NCI-H1092 treated with DMSO at 0.1 percent for 48 hours (cell line): ENCODE data around the gene CDK6.
"Not testable (repeated sequence)": the region's sequence is repeated elsewhere in the genome, so short reads cannot be mapped to it uniquely, and the experiment has no call there.

Source experiments
- DNase-seq: peaks from one replicate; lab custom pipeline; 2025; lab: John Stamatoyannopoulos, UW

CDK6 gene

DNA sequence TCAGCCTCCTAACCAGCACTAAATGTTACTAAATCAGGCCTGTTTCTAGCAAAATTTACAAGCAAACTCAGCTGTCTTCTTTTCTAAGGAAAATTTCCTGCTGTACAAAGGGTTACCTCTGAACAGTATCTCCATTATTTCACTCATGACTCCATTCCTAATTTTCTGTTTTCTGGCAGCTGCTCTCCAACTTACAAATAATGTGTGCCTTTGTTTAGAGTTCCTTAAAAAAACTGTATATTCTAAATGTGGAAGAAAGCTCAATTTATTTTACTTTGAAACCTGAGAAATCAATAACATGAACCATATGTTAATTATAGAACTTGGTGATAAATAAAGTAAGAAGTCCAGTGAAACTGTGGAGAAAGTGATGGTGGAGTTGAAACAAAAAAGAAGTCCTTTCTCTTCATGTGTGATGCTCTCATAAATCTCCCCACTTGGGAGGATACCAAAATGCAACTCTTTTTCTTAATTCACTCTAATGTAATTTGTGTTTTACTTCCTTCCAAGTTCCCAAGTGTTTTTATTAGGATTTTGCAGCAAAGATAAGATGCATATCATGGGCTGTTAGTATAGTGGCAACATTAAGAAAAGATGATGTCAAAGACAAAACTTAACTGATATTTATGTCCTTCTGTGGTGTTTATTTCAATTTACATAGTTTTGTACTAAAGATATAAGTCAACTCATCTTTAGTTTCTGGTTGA is 74.8 kb downstream of the CDK6 start:
- no peak for DNase-seq

DNA sequence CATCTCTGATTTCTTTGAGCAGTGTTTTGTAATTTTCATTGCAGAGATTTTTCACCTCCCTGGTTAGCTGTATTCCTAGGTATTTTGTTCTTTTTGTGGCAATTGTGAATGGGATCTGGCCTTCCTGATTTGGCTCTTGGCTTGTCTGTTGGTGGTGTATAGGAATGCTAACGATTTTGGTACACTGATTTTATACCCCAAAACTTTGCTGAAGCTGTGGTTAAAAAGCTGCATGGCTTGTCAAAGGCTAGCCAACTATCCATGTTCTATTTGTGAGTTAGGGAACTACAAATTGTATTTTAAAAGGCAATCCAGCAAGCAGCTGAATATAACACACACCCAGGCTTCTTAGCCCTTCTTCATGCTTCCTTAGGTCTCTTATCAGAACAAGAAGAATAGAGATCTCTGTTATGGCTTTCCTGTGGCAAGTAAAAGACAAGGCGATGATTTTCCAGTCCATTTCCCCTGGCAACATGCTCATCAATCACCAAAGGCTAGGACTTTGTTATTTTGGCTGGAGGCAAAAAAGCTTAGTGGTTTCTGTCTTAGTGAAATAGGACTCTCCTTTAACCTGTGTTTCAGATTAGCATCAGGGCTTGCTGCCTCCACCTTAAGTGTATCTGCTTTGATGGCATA is 77.5 kb downstream of the CDK6 start:
- DNase-seq = no peak

DNA sequence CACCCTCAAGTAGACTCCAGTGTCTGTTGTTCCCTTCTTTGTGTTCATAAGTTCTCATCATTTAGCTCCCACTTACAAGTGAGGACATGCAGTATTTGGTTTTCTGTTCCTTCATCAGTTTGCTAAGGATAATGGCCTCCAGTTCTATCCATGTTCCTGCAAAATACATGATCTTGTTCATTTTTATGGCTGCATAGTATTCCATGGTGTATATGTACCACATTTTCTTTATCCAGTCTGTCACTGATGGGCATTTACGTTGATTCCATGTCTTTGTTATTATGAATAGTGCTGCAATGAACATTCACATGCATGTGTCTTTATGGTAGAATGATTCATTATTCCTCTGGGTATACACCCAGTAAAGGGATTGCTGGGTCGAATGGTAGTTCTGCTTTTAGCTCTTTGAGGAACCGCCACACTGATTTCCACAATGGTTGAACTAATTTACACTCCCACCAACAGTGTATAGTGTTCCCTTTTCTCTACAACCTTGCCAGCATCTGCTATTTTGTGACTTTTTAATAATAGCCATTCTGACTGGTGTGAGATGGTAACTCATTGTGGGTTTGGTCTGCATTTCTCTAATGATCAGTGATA is 79.0 kb downstream of the CDK6 start:
- not testable (repeated sequence) for DNase-seq

DNA sequence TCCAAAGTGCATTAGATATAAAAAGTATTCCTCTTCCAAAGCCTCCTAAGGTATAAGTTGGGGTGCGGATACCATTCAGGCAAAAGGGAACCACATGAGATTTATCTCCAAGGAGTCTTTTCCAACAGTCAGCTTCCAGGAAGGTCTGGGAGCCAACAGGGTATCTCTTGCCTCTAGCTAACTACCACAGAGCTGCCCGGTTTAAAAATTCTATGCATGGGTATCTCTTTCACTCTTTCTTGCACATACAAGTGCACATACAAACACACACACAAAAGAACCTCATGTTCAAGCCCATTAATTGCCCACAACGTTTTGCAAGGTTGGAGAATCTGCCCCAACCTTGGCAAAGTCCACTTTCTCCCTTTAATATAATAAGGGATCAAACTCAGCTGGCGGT is 80.7 kb downstream of the CDK6 start:
- DNase-seq = no peak

DNA sequence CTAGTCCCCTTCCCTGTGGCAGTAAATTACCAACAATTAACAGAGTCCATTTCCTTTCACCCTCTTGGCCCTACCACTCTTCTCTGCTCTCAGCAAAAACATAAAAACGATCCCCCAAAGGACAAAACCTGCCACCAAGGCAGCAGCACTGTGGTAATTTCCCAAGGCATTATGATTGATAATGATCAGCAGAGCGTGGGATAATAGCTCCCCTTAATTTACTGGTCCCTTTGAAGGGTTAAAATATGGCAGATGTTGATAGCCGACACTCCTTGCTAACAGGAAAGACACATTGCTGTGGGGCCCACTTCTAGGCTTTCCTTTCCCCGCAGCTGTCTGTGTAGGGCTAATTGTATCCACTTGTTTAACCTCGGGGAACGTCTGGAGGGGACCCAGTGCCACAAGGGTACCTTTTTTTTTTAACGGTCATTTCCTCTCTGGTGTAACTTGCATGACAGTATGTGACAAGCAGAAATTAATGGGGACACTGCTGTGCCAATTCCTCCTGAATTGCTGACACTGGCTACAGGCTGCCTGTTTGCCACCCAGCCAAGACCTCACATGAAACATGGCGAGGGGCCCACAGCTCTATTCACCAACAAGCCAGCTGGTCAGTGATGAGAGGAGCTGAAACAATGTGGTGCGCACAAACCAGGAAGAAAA is 81.3 kb downstream of the CDK6 start:
- peak; percentile 83 for DNase-seq

DNA sequence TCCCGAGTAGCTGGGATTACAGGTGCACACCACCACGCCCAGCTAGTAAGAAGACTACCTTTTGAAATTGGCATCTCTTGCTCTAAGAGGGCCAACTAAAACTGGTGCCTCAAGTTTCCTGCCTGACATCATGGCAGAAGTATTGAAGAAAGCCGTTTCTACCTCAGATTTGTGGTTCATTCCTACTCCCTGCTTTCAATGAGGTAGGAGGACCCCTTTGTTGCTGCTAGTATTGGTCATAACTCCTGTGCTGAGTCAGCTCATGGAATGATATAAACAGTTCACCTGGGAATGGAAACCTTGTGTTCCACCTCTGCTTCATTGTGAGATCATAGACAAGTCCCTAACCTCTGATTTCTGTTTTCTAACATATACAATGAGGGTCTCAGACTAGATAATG is 82.8 kb downstream of the CDK6 start:
- no peak for DNase-seq

DNA sequence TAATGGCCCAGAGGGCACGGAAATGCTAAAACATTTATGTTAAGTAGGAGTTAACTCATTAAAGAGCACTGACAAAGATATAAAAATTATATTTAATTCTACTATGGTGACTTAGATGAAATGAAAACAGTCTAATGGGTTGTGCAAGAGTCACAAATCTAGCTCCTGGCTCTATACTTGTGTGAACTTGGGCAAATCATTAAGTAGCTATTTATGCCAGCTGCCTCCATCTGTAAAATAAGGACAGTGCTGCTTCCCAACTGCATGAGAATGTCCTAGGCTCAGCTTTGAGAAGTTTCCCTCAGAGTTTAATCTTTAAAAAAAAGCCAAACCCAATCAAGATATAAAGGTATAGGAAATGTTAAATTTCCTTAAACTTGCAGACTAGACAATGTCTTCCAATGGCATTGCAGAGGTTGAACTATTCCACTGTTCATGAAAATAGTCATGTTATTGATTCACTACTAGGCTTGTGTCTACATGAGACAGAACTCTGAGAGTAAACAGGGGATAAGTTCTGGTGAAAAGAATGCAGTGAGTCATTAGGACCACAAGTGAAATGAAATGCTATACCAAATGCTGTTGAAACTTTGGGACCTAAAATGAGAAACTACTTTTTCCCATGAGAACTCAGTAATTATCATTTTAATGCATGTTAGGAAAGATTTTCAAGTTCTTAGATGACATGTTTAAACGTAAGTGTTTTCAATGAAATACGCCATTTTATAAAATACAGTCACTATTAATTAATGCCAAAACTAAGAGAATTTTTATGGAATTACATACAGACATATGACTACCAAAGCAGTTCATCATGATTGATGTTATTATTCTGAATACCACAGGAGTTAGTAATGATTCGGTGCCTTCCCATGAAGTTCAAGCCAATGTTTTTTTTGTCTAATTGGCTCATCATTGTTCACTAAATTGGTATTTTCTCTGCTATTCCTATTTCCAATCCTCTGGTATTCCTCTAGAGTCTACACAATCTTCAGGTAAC is 84.2 kb downstream of the CDK6 start:
- DNase-seq = no peak

DNA sequence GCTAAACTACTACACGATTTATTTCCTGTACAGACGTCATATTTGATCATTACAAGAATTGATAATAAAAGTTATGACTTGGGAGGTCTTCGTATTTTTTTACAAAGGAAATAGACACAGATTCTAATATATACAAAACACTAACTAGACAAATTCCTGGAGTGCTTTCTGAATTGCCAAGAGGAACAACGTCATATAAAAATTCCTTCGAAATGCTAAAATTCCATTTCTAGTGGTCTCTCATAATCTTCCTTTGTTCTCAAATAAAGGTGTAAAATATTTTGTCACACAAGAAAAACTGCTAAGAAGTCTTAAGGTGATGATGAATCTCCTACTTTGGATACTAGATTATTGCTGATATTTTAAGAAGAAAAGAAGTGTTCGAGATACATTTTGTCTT is 85.4 kb downstream of the CDK6 start:
- DNase-seq = no peak

DNA sequence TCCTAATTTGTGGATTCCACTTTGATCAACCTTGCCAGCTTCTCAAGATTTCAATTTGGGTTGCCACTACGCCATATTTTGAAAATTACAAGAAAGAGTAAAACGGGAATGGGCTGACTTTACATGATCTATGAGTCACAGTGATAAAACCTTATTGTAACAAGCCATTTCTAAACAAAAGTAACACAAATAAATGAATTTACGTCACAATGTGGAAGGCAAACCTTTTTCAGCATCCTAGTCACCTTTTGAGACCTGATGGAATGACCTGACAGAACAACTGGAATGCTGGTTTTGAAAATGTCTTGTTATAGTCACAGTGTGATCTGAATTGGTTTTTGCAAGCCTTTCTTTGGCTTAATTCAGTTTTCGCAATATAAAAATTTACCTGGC is 85.9 kb downstream of the CDK6 start:
- no peak for DNase-seq

DNA sequence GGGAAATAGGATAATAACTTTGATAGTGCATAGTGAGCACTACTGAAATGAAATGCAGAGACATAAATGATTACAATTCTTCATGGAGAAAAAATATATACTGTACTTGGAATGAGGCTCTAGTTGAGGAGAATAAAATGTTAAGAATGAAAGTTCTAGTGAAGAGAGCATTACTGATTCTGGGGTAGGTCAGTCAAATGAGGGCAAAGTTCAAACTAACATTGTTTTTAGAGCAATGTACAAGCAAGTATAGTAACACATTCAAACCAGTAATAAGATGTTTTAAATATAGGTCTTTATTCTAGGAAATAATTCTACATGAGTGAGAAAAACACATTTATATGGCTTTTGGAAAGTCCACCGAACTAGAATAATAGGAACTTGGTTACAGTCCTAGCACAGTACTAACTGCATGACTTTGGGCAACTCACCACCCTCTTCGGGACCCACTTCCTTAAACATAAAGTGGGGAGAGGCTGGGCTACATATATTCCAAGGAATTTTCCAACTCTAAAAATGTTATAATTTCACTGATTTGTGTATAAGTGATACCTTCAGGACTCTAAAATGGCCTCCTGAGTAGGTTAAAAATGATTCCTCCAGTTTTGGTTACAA is 86.4 kb downstream of the CDK6 start:
- DNase-seq = no peak

DNA sequence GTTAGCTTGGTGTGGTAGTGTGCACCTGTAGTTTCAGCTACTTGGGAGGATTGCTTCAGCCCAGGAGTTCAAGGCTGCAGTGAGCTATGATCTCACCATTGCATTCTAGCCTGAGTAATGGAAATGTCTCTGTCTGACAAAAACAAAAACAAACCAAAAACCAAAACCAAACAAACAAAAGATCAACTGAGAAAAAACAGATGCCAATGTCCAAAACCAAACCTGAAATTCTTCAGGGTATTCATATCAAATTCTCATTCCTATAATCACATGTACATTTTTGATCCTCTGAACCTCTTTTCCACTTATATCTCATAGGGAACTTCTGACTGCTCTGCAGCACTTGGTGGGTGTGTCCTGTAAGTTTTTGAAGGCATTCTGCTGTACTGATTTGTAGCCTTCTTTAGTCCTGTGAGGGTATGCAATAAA is 87.0 kb downstream of the CDK6 start:
- no peak for DNase-seq

DNA sequence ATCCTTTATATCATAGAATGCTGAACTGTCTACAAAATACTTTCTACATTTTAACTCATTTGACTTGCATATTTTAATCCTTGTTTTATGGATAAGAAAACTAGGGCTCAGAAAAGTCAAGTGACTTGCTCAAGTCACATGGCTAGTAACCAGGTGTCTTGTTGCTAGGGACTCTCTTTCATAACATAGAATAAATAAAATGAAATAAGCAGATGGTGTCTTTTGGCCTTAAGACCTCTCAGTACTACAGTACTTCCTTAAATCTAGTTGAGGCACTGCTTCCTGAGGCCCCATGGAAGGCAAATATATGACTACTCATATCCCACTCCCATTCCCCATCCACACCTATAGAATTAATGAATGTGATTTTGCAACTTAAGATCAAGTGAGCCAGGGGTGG is 87.9 kb downstream of the CDK6 start:
- DNase-seq = no peak

DNA sequence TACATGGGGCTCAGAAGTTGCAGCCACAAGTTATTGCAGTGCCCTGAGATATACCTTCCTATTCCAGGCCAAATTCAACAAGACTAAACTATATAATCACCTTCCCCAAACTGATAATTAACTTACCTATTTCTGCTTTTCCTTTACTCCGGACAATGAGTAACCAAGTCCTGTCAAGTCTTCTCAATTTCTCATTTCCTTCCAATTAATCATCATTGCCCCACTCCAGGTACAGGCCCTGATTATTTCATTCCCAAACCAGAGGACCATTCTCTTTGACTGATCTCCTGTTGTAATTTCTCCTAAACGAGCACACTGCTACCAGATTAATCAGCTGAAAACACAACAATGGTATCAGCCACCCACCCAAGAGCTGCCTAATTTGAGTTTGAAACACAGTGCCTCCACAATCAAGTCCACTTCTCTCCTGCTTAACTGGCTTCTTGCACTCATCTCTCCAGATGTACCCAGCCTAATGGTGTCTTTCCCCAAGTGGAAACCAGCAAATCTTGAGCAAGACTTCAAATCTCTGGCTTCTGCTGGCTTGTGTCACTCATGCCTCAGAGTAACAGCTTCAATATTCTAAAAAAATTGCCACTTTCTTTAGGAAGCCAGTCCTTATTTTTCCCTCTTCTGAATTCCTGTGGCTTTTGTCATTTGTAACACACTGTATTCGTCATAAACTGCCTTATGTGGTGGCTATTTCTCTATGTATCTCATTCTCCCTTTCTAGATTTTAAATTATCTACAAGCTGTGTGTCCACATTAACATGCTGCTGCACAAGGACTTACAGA is 89.1 kb downstream of the CDK6 start:
- no peak for DNase-seq

DNA sequence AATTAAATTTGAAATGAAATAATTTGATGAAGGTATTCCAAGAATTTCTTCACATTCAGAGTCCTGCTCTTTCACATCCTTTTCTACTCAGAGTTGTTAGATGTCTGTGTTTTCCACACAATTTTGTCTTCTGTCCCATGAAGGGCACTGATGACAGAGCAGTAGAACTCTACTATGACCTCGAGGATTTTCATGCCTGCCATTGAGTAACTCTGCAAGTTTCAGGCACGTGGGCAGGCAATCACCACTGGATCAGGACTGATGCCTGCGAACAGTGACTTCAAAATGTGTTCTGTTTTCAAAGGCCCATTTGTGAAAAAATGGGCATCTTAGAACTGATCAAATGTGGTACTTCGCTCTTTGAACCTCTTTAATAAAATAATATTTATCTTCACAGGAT is 91.1 kb downstream of the CDK6 start:
- DNase-seq = no peak

DNA sequence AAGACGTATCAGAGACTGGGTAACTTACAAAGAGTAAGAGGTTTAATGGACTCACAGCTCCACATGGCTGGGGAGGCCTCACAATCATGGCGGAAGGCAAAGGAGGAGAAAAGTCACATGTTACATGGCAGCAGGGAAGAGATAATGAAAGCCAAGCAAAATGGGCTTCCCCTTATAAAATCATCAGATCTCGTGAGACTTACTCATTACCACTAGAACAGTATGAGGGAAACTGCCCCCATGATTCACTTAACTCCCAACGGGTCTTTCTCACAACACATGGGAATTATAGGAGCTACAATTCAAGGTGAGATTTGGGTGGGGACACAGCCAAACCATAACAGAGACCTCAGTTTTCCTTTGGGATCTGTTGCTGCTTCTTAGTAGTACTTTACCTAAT is 92.2 kb downstream of the CDK6 start:
- not testable (repeated sequence) for DNase-seq

DNA sequence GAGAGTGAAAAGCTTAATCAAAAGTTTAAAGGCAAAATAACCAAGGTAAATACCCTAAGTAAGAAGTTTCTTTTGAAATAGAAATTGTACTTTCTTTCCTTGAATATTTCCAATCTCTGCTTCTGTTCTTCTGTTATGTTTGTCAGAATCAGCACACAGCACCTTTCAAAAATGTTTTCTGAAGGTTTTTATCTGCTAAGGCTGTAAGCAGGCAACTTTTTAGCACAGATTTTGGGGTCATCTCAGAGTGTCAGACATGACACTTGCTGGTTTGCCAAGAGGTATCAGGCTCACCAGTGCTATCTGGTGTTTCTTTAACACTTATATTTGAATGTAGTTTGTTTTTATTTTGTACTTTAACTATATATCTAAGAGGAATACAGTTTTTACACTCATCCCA is 94.2 kb downstream of the CDK6 start:
- DNase-seq = no peak

DNA sequence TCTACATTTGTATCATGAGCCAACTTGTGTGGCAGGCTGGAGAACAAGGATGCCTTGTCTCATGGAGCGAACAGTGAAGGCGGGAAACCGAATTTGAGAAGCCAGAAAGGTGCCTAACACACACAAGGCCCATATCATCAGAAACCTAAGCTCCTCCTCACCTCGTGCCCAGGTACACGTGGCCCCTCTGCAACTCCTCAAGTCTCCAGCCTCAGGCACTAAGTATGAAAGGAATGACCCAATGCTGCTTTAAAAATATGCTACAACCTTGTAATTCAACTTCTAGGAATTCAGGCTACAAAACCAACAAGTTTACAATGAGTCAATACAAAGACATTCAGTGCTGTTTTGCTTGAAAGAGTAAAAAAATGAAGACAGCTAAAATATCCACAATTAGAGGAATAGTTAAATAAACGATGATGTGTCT is 95.7 kb downstream of the CDK6 start:
- DNase-seq = no peak

DNA sequence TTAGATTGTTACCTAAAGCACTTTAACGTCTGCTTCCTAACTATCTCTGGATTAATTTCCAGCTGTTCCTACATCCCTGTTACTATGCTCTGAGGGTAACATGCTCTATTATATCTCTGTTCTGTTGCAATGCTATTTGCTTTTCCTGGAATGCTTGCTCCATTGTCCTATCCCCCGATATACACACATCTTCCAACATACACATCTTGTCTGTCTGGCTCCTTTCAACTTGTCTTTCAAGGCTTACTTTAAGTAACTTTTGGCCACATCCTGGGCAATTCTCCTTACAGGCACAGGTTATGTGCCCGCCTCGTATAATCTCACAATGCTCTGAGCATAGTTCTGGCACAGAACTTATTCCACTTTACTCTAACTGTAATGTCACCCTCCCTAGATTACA is 96.2 kb downstream of the CDK6 start:
- no peak for DNase-seq

DNA sequence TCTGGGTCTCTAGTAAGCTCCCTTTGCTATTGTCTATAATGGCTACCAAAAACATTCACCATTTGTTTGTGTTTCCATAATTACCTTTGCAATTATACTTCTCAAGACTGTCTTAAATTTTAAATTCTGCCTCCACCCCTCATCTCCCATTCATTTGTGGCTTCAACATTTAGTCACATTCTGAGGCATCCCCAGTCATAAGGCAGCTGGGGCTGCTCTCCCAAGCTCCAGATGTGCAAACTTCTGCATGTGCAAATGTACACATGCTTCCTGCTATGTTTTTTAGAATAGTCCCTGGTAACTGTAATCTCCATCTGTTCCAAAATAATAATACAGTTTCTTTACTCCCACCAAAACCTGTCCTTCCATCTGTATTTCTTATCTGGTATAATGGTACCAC is 97.3 kb downstream of the CDK6 start:
- no peak for DNase-seq

DNA sequence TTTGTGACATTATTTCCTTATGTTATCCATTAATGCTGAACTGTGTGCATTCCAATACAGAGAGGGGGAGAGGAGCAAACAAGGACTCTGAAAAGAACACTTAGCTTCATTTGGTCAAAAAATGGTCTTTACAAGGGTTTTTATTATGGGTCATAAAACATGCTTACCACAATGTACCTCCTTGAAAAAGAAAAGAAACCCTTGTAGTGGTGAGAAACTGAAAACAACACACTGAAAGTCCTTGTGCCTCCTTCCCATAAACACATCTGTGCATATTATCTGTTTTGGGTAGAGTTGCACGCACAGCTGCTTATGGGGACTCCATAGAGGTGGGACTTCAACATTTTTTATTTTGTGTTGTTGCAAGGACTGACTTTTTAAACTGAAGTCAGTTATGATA is 98.7 kb downstream of the CDK6 start:
- no peak for DNase-seq

DNA sequence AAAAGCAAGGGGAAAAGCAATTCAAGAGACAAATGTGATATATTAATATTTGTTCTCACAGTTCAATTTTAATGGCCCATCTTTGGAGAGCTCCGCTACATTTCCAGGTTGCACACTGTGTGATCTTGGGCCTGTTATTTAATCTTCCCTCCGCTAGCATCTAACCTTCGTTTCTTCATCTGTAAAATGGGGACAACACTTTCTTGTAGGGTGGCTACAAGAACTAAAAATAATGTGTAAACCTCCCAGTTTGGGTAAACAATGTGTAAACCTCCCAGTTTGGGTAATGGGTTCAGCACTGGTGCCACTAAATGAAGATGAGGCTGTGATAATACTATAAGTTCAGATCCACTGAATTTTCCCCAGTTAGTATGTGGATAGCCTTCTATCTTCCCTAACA is 99.5 kb downstream of the CDK6 start:
- no peak for DNase-seq
